ENCODE results near the gene NOL4L.

DNA sequence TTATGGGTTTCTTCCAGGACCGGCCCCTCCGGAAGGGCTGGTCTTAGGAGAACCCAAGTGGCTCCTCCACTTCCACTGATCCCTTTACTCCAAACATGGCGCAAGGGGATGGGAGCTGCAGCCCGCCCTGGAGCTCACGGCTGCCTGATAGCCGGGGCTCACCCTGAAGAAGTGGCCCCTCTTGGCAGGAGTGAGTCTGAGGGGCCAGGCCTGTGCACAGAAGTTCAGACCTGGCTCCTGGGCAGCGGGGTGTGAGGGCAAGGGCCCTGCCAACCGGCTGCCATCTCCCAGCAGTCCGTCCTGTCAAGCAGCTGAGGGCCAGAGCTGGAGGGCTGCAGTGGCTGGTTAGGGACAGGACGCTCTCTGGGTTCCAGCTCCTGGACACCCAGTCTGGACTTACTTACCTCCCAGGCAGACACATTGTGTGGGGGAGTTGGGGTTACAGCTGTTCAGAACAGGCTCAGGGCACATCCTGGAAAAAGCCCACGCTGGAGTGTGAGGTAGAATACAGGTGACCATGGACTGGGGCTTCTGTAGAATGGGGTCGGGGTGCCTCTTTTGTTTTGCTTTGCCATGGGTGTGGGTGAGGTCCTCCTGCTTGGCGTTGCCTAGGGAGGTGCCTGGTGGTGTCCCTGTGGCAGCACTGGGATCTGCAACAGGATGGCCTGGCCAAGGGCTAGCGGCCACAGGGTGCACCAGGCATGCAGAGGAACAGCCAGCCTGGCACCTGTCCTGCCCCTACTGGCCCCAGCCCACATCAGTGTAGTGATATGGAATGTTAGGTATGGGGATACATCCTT is 138.6 kb downstream of the NOL4L start:
- TF ChIP-seq CTCF (conservative IDR thresholded peaks at IDR 0.05) = no peak
- TF ChIP-seq EZH2 (IDR thresholded peaks at IDR 0.05; ENCODE audit: low read depth) = no peak
